ENCODE data around the gene BBS7. TPM values are rescaled to one million over a fixed set of nuclear protein-coding genes. Genes with fewer than 3 reads are reported as not detected.

BBS7 gene
- polyA plus RNA-seq, 3 donors from 2014 or later, result 6.5 to 10.2 (median 9.0) TPM

GRCh38 chr4:121776610-121777401, 93.5 kb downstream of the BBS7 start:
- peaks cover 4 to 14% (median 7%) of the 10 kb centered on the region in 3 donors for H3K27me3 Mint-ChIP-seq (ENCODE audit: low read depth in 3 of 3)
- H3K4me1 Mint-ChIP-seq, result no peaks in the 10 kb centered on the region
- no peaks in the 10 kb centered on the region for H3K9me3 Mint-ChIP-seq
- no peak overlapping the region for H3K4me3 Mint-ChIP-seq
- H3K27ac Mint-ChIP-seq, result no peak overlapping the region
- no peak for DNase-seq
- H3K36me3 Mint-ChIP-seq, result no peaks in the 10 kb centered on the region

Other genes starting within 250 kb of the BBS7 start
- 100 to 1,000 TPM in 1 of 3 donors, 10 to 100 TPM in 2; 27.7 to 104 (median 64.9) TPM for gene ANXA5, start 173.5 kb downstream of the BBS7 start, polyA plus RNA-seq
- gene SMIM43, start 105.3 kb downstream of the BBS7 start, polyA plus RNA-seq, result not detected
- gene EXOSC9, start 69.2 kb downstream of the BBS7 start, polyA plus RNA-seq, result 10 to 100 TPM; 26.1 to 39.3 (median 26.7) TPM
- under 1 TPM in 2 of 3 donors, not detected in 1; 0.80 to 0.91 TPM for gene CCNA2, start 46.6 kb downstream of the BBS7 start, polyA plus RNA-seq
- gene TRPC3, start 81.6 kb upstream of the BBS7 start, polyA plus RNA-seq, result under 1 TPM in 2 of 3 donors, not detected in 1; 0.08 to 0.15 TPM

Data from immature natural killer cell (primary cell).